ENCODE results near the gene VMP1. TPM values are rescaled to one million over a fixed set of nuclear protein-coding genes. Genes with fewer than 3 reads are reported as not detected.
A peak's percentile ranks its signal among the peaks of the same experiment; 100 is the strongest.

VMP1 gene
- total and polyA plus RNA-seq, 2 of the 13 experiments (the other 11 are each of a cell fraction or from before 2014, with no cell fraction given) = 186 to 271 TPM

- TF ChIP-seq NBN (conservative IDR thresholded peaks at IDR 0.05) (no peak), RXRA (CRISPR knock-in tag; IDR thresholded peaks at IDR 0.05) (no peak; the same call in none of the 2 replicates), SIN3A (IDR thresholded peaks at IDR 0.05; ENCODE audit: borderline replicate concordance, low read depth, low read length) (peak; percentile 98), TEAD3 (CRISPR knock-in tag; optimal IDR thresholded peaks at IDR 0.05; ENCODE audit: borderline replicate concordance) (peak; percentile 68), ZNF780A (CRISPR knock-in tag; IDR thresholded peaks at IDR 0.05) (peak; percentile 40; the same call in 1 of the 2 replicates), E2F1 (CRISPR knock-in tag; IDR thresholded peaks at IDR 0.05) (no peak), POGZ (CRISPR knock-in tag; IDR thresholded peaks at IDR 0.05) (peak; percentile 95), ARID2 (CRISPR knock-in tag; IDR thresholded peaks at IDR 0.05; ENCODE audit: borderline replicate concordance) (0 out of 2 replicates have a peak, but pooled peaks have one; percentile 79), ARNT2 (CRISPR knock-in tag; IDR thresholded peaks at IDR 0.05; ENCODE audit: low read depth) (peak; percentile 88), ZNF121 (CRISPR knock-in tag; IDR thresholded peaks at IDR 0.05) (no peak; the same call in 1 of the 2 replicates), ZKSCAN8 (CRISPR knock-in tag; IDR thresholded peaks at IDR 0.05; ENCODE audit: borderline replicate concordance) (peak; percentile 70; the same call in 1 of the 2 replicates), EHMT2 (IDR thresholded peaks at IDR 0.05; ENCODE audit: borderline replicate concordance, low read depth, low read length) (no peak), BCL3 (CRISPR knock-in tag; IDR thresholded peaks at IDR 0.05) (peak; percentile 12), NR1H2 (CRISPR knock-in tag; IDR thresholded peaks at IDR 0.05; ENCODE audit: borderline replicate concordance, low read depth) (no peak), ZMYM2 (CRISPR knock-in tag; IDR thresholded peaks at IDR 0.05) (no peak; the same call in 1 of the 2 replicates), HBP1 (CRISPR knock-in tag; IDR thresholded peaks at IDR 0.05; ENCODE audit: low read depth) (peak; percentile 91), TGIF2 (CRISPR knock-in tag; IDR thresholded peaks at IDR 0.05) (peak; percentile 96), ZNF737 (CRISPR knock-in tag; IDR thresholded peaks at IDR 0.05; ENCODE audit: borderline replicate concordance) (no peak), ZNF879 (CRISPR knock-in tag; IDR thresholded peaks at IDR 0.05) (peak; percentile 69; the same call in 1 of the 2 replicates), ZNF335 (CRISPR knock-in tag; IDR thresholded peaks at IDR 0.05) (peak; percentile 76; the same call in 1 of the 2 replicates), KDM1A (CRISPR knock-in tag; IDR thresholded peaks at IDR 0.05) (no peak)
- TF ChIP-seq, protein P1, sequence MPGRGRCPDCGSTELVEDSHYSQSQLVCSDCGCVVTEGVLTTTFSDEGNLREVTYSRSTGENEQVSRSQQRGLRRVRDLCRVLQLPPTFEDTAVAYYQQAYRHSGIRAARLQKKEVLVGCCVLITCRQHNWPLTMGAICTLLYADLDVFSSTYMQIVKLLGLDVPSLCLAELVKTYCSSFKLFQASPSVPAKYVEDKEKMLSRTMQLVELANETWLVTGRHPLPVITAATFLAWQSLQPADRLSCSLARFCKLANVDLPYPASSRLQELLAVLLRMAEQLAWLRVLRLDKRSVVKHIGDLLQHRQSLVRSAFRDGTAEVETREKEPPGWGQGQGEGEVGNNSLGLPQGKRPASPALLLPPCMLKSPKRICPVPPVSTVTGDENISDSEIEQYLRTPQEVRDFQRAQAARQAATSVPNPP (CRISPR knock-in tag; IDR thresholded peaks at IDR 0.05) = no peak; the same call in 1 of the 2 replicates
- TF ChIP-seq, protein P2, sequence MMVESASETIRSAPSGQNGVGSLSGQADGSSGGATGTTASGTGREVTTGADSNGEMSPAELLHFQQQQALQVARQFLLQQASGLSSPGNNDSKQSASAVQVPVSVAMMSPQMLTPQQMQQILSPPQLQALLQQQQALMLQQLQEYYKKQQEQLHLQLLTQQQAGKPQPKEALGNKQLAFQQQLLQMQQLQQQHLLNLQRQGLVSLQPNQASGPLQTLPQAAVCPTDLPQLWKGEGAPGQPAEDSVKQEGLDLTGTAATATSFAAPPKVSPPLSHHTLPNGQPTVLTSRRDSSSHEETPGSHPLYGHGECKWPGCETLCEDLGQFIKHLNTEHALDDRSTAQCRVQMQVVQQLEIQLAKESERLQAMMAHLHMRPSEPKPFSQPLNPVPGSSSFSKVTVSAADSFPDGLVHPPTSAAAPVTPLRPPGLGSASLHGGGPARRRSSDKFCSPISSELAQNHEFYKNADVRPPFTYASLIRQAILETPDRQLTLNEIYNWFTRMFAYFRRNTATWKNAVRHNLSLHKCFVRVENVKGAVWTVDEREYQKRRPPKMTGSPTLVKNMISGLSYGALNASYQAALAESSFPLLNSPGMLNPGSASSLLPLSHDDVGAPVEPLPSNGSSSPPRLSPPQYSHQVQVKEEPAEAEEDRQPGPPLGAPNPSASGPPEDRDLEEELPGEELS (CRISPR knock-in tag; IDR thresholded peaks at IDR 0.05) = peak; percentile 52
These were observed at the start of gene VMP1, which contains the start of gene PTRH2 (continued) for GRCh38 chr17:59707149-59707970.
